ENCODE measurements around the gene SLC6A16. TPM values are rescaled to one million over a fixed set of nuclear protein-coding genes. Genes with fewer than 3 reads are reported as not detected.

Gene SLC6A16
- total RNA-seq, 4 donors from 2014 or later, result 0.13 to 1.5 (median 0.56) TPM; not detected in 1

- no peaks in the 10 kb centered on the region for H3K4me1 ChIP-seq
- TF ChIP-seq CTCF (IDR thresholded peaks at IDR 0.05) (no peak), POLR2A (IDR thresholded peaks at IDR 0.05) (no peak)
- H3K27me3 ChIP-seq, result no peaks in the 10 kb centered on the region
- no peaks in the 10 kb centered on the region for H3K9me3 ChIP-seq
- DNase-seq, result no peak
- H3K36me3 ChIP-seq, result no peaks in the 10 kb centered on the region
- H3K27ac ChIP-seq, result no peak overlapping the region
- WGBS, 2 donors, result 15 to 72% methylated on average over 1 to 2 of the region's 2 CpGs
- H3K4me3 ChIP-seq, result no peak overlapping the region
- intact Hi-C loops (cut with DNase I), result no loop called here
Measured at GRCh38 chr19:49247676-49248075, 77.3 kb downstream of the SLC6A16 start.

DNA sequence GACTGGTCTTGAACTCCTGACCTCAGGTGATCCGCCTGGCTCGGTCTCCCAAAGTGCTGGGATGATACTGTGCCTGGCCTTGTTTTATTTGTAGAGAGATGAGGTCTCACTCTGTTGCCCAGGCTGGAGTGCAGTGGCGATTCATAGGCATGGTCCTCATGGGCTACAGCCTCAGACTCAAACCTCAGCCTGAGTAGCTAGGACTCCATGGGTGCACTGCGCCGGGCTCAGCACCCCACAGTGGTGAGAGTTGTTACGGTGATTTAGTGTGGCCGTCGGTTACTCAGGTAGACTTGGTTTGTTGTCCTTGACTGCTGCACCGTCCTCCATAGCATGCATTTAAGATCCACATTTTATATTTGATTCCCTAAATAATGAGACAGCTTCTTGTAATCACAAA, 80.7 kb downstream of the SLC6A16 start:
- H3K36me3 ChIP-seq, result no peaks in the 10 kb centered on the region
- no peak for DNase-seq
- no peak overlapping the region for H3K4me3 ChIP-seq
- no peak overlapping the region for H3K27ac ChIP-seq
- no peaks in the 10 kb centered on the region for H3K27me3 ChIP-seq
- no peaks in the 10 kb centered on the region for H3K4me1 ChIP-seq
- no peaks in the 10 kb centered on the region for H3K9me3 ChIP-seq
- WGBS, 2 donors, result 95 to 97% methylated on average over 7 to 9 of the region's 9 CpGs
- intact Hi-C loops (cut with DNase I), result no loop called here
- TF ChIP-seq POLR2A (IDR thresholded peaks at IDR 0.05) (no peak), CTCF (IDR thresholded peaks at IDR 0.05) (no peak)

GRCh38 chr19:49243726-49244125, 81.3 kb downstream of the SLC6A16 start:
- Histone ChIP-seq H3K4me1 (no peaks in the 10 kb centered on the region), H3K4me3 (no peak overlapping the region), H3K27me3 (no peaks in the 10 kb centered on the region), H3K27ac (no peak overlapping the region), H3K9me3 (no peaks in the 10 kb centered on the region), H3K36me3 (no peaks in the 10 kb centered on the region)
- intact Hi-C loops (cut with DNase I), result no loop called here
- 75 to 84% methylated on average over 10 to 11 of the region's 11 CpGs for WGBS, 2 donors
- TF ChIP-seq CTCF (IDR thresholded peaks at IDR 0.05) (no peak), POLR2A (IDR thresholded peaks at IDR 0.05) (no peak)
- DNase-seq, result no peak

GRCh38 chr19:49243129-49243528, 81.9 kb downstream of the SLC6A16 start:
- Histone ChIP-seq H3K9me3 (no peaks in the 10 kb centered on the region), H3K4me1 (no peaks in the 10 kb centered on the region), H3K36me3 (no peaks in the 10 kb centered on the region), H3K27me3 (no peaks in the 10 kb centered on the region), H3K4me3 (no peak overlapping the region), H3K27ac (no peak overlapping the region)
- intact Hi-C loops (cut with DNase I), result no loop called here
- 47 to 52% methylated on average over 4 to 6 of the region's 6 CpGs for WGBS, 2 donors
- no peak for TF ChIP-seq POLR2A (IDR thresholded peaks at IDR 0.05)
- TF ChIP-seq CTCF (IDR thresholded peaks at IDR 0.05), result no peak
- no peak for DNase-seq

DNA sequence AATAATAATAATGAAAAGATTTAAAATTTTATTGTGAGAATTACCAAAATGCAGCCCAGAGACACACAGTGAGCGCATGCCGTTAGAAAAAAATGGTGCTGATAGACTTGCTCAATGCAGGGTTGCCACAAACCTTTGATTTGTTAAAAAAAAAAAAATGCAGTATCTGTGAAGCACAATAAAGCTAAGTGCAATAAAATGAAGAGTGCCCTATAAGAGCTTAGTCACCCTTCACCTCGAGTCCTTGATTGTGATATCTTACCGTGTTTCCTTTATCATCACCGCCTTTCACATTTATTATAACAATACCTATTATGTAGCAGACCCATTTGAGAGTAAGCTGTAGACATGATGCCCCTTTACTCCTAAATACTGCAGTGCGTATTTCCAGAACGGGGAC, 83.2 kb downstream of the SLC6A16 start:
- intact Hi-C loops (cut with DNase I), result no loop called here
- TF ChIP-seq CTCF (IDR thresholded peaks at IDR 0.05) (no peak), POLR2A (IDR thresholded peaks at IDR 0.05) (no peak)
- no peaks in the 10 kb centered on the region for H3K4me1 ChIP-seq

More for the DNA sequence above, 83.2 kb downstream of the SLC6A16 start:
- 79 to 80% methylated on average over 7 of the region's 7 CpGs for WGBS, 2 donors
- H3K9me3 ChIP-seq, result no peaks in the 10 kb centered on the region
- H3K36me3 ChIP-seq, result no peaks in the 10 kb centered on the region
- no peak overlapping the region for H3K4me3 ChIP-seq
- H3K27ac ChIP-seq, result no peak overlapping the region
- no peak for DNase-seq
- no peaks in the 10 kb centered on the region for H3K27me3 ChIP-seq

Small RNA genes within 50 kb of the gene (small RNA-seq; reads per million reads assigned to genes)
- gene MIR4324, result 0 reads per million in 4 donors

Other genes with a start within 250 kb of the SLC6A16 start
- 100 to 1,000 TPM in 3 of 4 donors, 10 to 100 TPM in 1; 78.7 to 241 (median 168) TPM for gene SNRNP70, start 239.7 kb downstream of the SLC6A16 start, total RNA-seq
- 10 to 100 TPM in 2 of 4 donors, 1 to 10 TPM in 2; 5.7 to 14.1 (median 10.1) TPM for gene LIN7B, start 210.8 kb downstream of the SLC6A16 start, total RNA-seq
- gene C19orf73, start 206.0 kb downstream of the SLC6A16 start, total RNA-seq, result 1 to 10 TPM; 2.1 to 7.4 (median 4.7) TPM
- 10 to 100 TPM; 10.9 to 20.9 (median 13.8) TPM for gene PPFIA3, start 205.6 kb downstream of the SLC6A16 start, total RNA-seq
- 1 to 10 TPM in 1 of 4 donors, under 1 TPM in 3; 0.13 to 1.1 (median 0.38) TPM for gene HRC, start 169.8 kb downstream of the SLC6A16 start, total RNA-seq
- 10 to 100 TPM in 3 of 4 donors, 1 to 10 TPM in 1; 7.6 to 28.9 (median 18.0) TPM for gene TRPM4, start 167.4 kb downstream of the SLC6A16 start, total RNA-seq
- 10 to 100 TPM in 1 of 4 donors, 1 to 10 TPM in 3; 3.1 to 21.4 (median 5.3) TPM for gene CD37, start 10.2 kb upstream of the SLC6A16 start, total RNA-seq
- 10 to 100 TPM in 2 of 4 donors, 1 to 10 TPM in 2; 3.8 to 12.4 (median 8.2) TPM for gene TEAD2, start 37.2 kb upstream of the SLC6A16 start, total RNA-seq
- gene DKKL1, start 38.7 kb upstream of the SLC6A16 start, total RNA-seq, result not detected
- not detected for gene KASH5, start 63.1 kb upstream of the SLC6A16 start, total RNA-seq
- not detected for gene PTH2, start 98.2 kb upstream of the SLC6A16 start, total RNA-seq
- not detected for gene GFY, start 100.2 kb upstream of the SLC6A16 start, total RNA-seq
- gene SLC17A7, start 116.3 kb upstream of the SLC6A16 start, total RNA-seq, result 1 to 10 TPM in 1 of 4 donors, under 1 TPM in 3; 0.13 to 1.5 (median 0.40) TPM
- 10 to 100 TPM; 54.4 to 91.2 (median 67.2) TPM for gene PIH1D1, start 126.6 kb upstream of the SLC6A16 start, total RNA-seq
- 10 to 100 TPM; 35.9 to 56.5 (median 39.0) TPM for gene ALDH16A1, start 128.0 kb upstream of the SLC6A16 start, total RNA-seq
- 1 to 10 TPM in 3 of 4 donors, under 1 TPM in 1; 0.75 to 4.2 (median 2.7) TPM for gene FLT3LG, start 149.0 kb upstream of the SLC6A16 start, total RNA-seq
- 1,000 to 10,000 TPM; 1,642 to 4,119 (median 2,165) TPM for gene RPL13A, start 162.4 kb upstream of the SLC6A16 start, total RNA-seq
- 1,000 to 10,000 TPM; 2,317 to 5,784 (median 3,336) TPM for gene RPS11, start 171.2 kb upstream of the SLC6A16 start, total RNA-seq
- 100 to 1,000 TPM in 1 of 4 donors, 10 to 100 TPM in 3; 18.0 to 129 (median 60.0) TPM for gene FCGRT, start 187.5 kb upstream of the SLC6A16 start, total RNA-seq
- gene RCN3, start 202.8 kb upstream of the SLC6A16 start, total RNA-seq, result 1 to 10 TPM; 1.0 to 7.2 (median 2.3) TPM